T-helper 1 cell (primary cell): ENCODE data around the gene RASSF5.
A peak's percentile ranks its signal among the peaks of the same experiment; 100 is the strongest.

Source experiments
- DNase-seq, 5 donors: peaks; one replicate each; pipeline ENCODE4 v3.0.0-alpha.2; 2012 to 2020
- total RNA-seq, 4 donors: gene quantifications; one replicate each; lab custom pipeline; 2026; lab: John Stamatoyannopoulos, UW

RASSF5 gene
- 236 to 309 (median 298) reads per million in 4 donors for total RNA-seq

GRCh38 chr1:206507284-206508129, at the start of gene RASSF5:
TSS of gene RASSF5 (plus strand) at chr1:206507531. CDS start at chr1:206507603, 72 bp downstream.
- DNase-seq = peak; percentile 56 to 85 (median 70)

- no peak for DNase-seq
These were observed 47.6 kb upstream of the RASSF5 start for GRCh38 chr1:206459703-206460102.

- DNase-seq = no peak
These were observed 46.4 kb upstream of the RASSF5 start for GRCh38 chr1:206460836-206461426.

- peak in 4 of 5 donors; percentile 42 to 72 (median 66) for DNase-seq
These were observed 45.5 kb upstream of the RASSF5 start for GRCh38 chr1:206461602-206462455.

- DNase-seq = peak in 1 of 5 donors; percentile 28
These were observed 44.2 kb upstream of the RASSF5 start for GRCh38 chr1:206463137-206463536.

- no peak for DNase-seq
These were observed 43.4 kb upstream of the RASSF5 start for GRCh38 chr1:206463911-206464310.

- no peak for DNase-seq
These were observed 42.8 kb upstream of the RASSF5 start for GRCh38 chr1:206464456-206464964.

- DNase-seq = peak in 1 of 5 donors; percentile 66
These were observed 41.4 kb upstream of the RASSF5 start for GRCh38 chr1:206465951-206466350.

GRCh38 chr1:206466840-206467649, 40.3 kb upstream of the RASSF5 start:
- peak in 1 of 5 donors; percentile 32 for DNase-seq

GRCh38 chr1:206467915-206468314, 39.4 kb upstream of the RASSF5 start:
- peak in 1 of 5 donors; percentile 45 for DNase-seq

- no peak for DNase-seq
These were observed 38.8 kb upstream of the RASSF5 start for GRCh38 chr1:206468571-206468970.

- peak in 3 of 5 donors; percentile 22 to 24 (median 23) for DNase-seq
These were observed 37.9 kb upstream of the RASSF5 start for GRCh38 chr1:206469411-206469932.

- DNase-seq = peak in 4 of 5 donors; percentile 33 to 65 (median 40)
These were observed 37.2 kb upstream of the RASSF5 start, which contains the start of gene IKBKE for GRCh38 chr1:206469933-206470691. TSS of gene IKBKE (plus strand) at chr1:206470476. CDS start at chr1:206473228, 2,752 bp downstream.

GRCh38 chr1:206470692-206471414, 36.5 kb upstream of the RASSF5 start:
- DNase-seq = peak in 2 of 5 donors; percentile 21 to 72

- DNase-seq = peak in 1 of 5 donors; percentile 22
These were observed 35.9 kb upstream of the RASSF5 start for GRCh38 chr1:206471415-206471801.

GRCh38 chr1:206472024-206472423, 35.3 kb upstream of the RASSF5 start:
- peak in 1 of 5 donors; percentile 34 for DNase-seq

- peak in 1 of 5 donors; percentile 64 for DNase-seq
These were observed 34.9 kb upstream of the RASSF5 start for GRCh38 chr1:206472454-206472853.

GRCh38 chr1:206472886-206473285, 34.4 kb upstream of the RASSF5 start:
- no peak for DNase-seq

- no peak for DNase-seq
These were observed 31.3 kb upstream of the RASSF5 start for GRCh38 chr1:206476058-206476457.

GRCh38 chr1:206476591-206476990, 30.7 kb upstream of the RASSF5 start:
- no peak for DNase-seq
